Measurements from ENCODE around the gene BSG. TPM values are rescaled to one million over a fixed set of nuclear protein-coding genes. Genes with fewer than 3 reads are reported as not detected.
"Not testable (repeated sequence)": the region's sequence is repeated elsewhere in the genome, so short reads cannot be mapped to it uniquely, and the experiment has no call there.

The BSG gene
- total and polyA plus RNA-seq, 10 donors, result 95.3 to 307 (median 213) TPM

GRCh38 chr19:604355-604754 is 32.0 kb downstream of the BSG start:
- H3K4me1 ChIP-seq, result peaks cover under 1 to 12% (median 9%) of the 10 kb centered on the region in 6 donors
- no peaks in the 10 kb centered on the region for H3K36me3 ChIP-seq
- intact Hi-C loops (cut with DNase I; ENCODE audit: low total_unique reads), result no loop called here
- no peak for TF ChIP-seq CTCF (IDR thresholded peaks at IDR 0.05 in 8 of 11, conservative IDR thresholded peaks at IDR 0.05 in 3 of 11)
- TF ChIP-seq POLR2AphosphoS5 (IDR thresholded peaks at IDR 0.05), result no peak
- no peak overlapping the region for H3K27ac ChIP-seq
- 84 to 89% (median 86%) methylated on average over 10 to 11 of the region's 11 CpGs for WGBS, 5 donors
- no peak overlapping the region for H3K4me3 ChIP-seq
- DNase-seq, result no peak
- H3K27me3 ChIP-seq (replicated peaks in 1 of 7), result no peaks in the 10 kb centered on the region
- H3K9me3 ChIP-seq, result peaks cover 0 to 5% (median 0%) of the 10 kb centered on the region in 8 donors

GRCh38 chr19:605061-605971 is 32.9 kb downstream of the BSG start:
- peaks cover 10 to 22% (median 19%) of the 10 kb centered on the region in 6 donors for H3K4me1 ChIP-seq
- intact Hi-C loops (cut with DNase I; ENCODE audit: low total_unique reads); H3K27ac ChIP-seq; H3K4me3 ChIP-seq; H3K9me3 ChIP-seq; H3K36me3 ChIP-seq; H3K27me3 ChIP-seq (replicated peaks in 1 of 7); DNase-seq: not testable (repeated sequence)
- 64 to 86% (median 84%) methylated on average over 18 to 32 of the region's 34 CpGs for WGBS, 5 donors

GRCh38 chr19:607301-608154 is 35.1 kb downstream of the BSG start:
- Histone ChIP-seq H3K27me3 (replicated peaks in 1 of 7) (peaks cover 0 to 6% (median 0%) of the 10 kb centered on the region in 7 donors), H3K4me1 (peaks cover 22 to 37% (median 34%) of the 10 kb centered on the region in 6 donors), H3K36me3 (no peaks in the 10 kb centered on the region), H3K4me3 (no peak overlapping the region), H3K27ac (no peak overlapping the region), H3K9me3 (no peaks in the 10 kb centered on the region)
- intact Hi-C loops (cut with DNase I; ENCODE audit: low total_unique reads), result no loop called here
- 81 to 96% (median 84%) methylated on average over 7 to 30 of the region's 30 CpGs for WGBS, 5 donors
- no peak for DNase-seq
- no peak for TF ChIP-seq POLR2A (IDR thresholded peaks at IDR 0.05)
- TF ChIP-seq CTCF (IDR thresholded peaks at IDR 0.05 in 8 of 11, conservative IDR thresholded peaks at IDR 0.05 in 3 of 11), result no peak
- TF ChIP-seq POLR2AphosphoS5 (IDR thresholded peaks at IDR 0.05), result no peak

- Histone ChIP-seq H3K27ac (peak overlapping the region in 3 of 8 donors; percentile 85 to 89 (median 87)), H3K27me3 (replicated peaks in 1 of 7) (peaks cover 0 to 13% (median 0%) of the 10 kb centered on the region in 7 donors), H3K36me3 (no peaks in the 10 kb centered on the region), H3K9me3 (no peaks in the 10 kb centered on the region), H3K4me3 (peak overlapping the region in 1 of 8 donors; percentile 71), H3K4me1 (peaks cover 22 to 37% (median 34%) of the 10 kb centered on the region in 6 donors)
- intact Hi-C loops (cut with DNase I; ENCODE audit: low total_unique reads), result no loop called here
- WGBS, 5 donors, result 76 to 86% (median 82%) methylated on average over 25 to 30 of the region's 30 CpGs
- TF ChIP-seq CTCF (IDR thresholded peaks at IDR 0.05 in 8 of 11, conservative IDR thresholded peaks at IDR 0.05 in 3 of 11), result no peak
- TF ChIP-seq POLR2A (IDR thresholded peaks at IDR 0.05), result no peak
- no peak for TF ChIP-seq POLR2AphosphoS5 (IDR thresholded peaks at IDR 0.05)
- no peak for DNase-seq
Measured at GRCh38 chr19:608155-609003, 36.0 kb downstream of the BSG start.
